Activated naive CD8-positive, alpha-beta T cell (primary cell): ENCODE results near the gene BCO2.
"Not testable (repeated sequence)": the region's sequence is repeated elsewhere in the genome, so short reads cannot be mapped to it uniquely, and the experiment has no call there.

Experiments used
- H3K27ac Mint-ChIP-seq: one replicate; pipeline ENCODE4 v1.8.0; 2021; ENCODE audit warnings: mixed read lengths
- H3K27me3 Mint-ChIP-seq: one replicate; pipeline ENCODE4 v1.8.0; 2021; ENCODE audit warnings: mixed read lengths
- H3K36me3 Mint-ChIP-seq: one replicate; pipeline ENCODE4 v1.8.0; 2021; ENCODE audit warnings: mixed read lengths
- H3K4me1 Mint-ChIP-seq: one replicate; pipeline ENCODE4 v1.8.0; 2021; ENCODE audit warnings: low read depth, mixed read lengths
- H3K4me3 Mint-ChIP-seq: one replicate; pipeline ENCODE4 v1.8.0; 2021; ENCODE audit warnings: mild to moderate bottlenecking, mixed read lengths
- H3K9me3 Mint-ChIP-seq: one replicate; pipeline ENCODE4 v1.8.0; 2021; ENCODE audit warnings: low read depth, mixed read lengths

The BCO2 gene

GRCh38 chr11:112182867-112183266 is 7.6 kb downstream of the BCO2 start:
- no peaks in the 10 kb centered on the region for H3K4me1 Mint-ChIP-seq
- H3K4me3 Mint-ChIP-seq, result no peak overlapping the region
- peaks cover 18% of the 10 kb centered on the region for H3K27me3 Mint-ChIP-seq
- H3K9me3 Mint-ChIP-seq, result no peaks in the 10 kb centered on the region
- H3K27ac Mint-ChIP-seq, result no peak overlapping the region
- peaks cover 11% of the 10 kb centered on the region for H3K36me3 Mint-ChIP-seq

- peaks cover 2% of the 10 kb centered on the region for H3K27me3 Mint-ChIP-seq
- no peak overlapping the region for H3K4me3 Mint-ChIP-seq
- peaks cover 6% of the 10 kb centered on the region for H3K36me3 Mint-ChIP-seq
- H3K4me1 Mint-ChIP-seq, result no peaks in the 10 kb centered on the region
- H3K27ac Mint-ChIP-seq, result no peak overlapping the region
- H3K9me3 Mint-ChIP-seq, result no peaks in the 10 kb centered on the region
Measured at GRCh38 chr11:112185883-112186282, 10.6 kb downstream of the BCO2 start.

GRCh38 chr11:112186304-112186703 is 11.0 kb downstream of the BCO2 start:
- H3K4me1 Mint-ChIP-seq, result no peaks in the 10 kb centered on the region
- no peaks in the 10 kb centered on the region for H3K9me3 Mint-ChIP-seq
- H3K27ac Mint-ChIP-seq, result no peak overlapping the region
- peaks cover 6% of the 10 kb centered on the region for H3K36me3 Mint-ChIP-seq
- H3K4me3 Mint-ChIP-seq, result no peak overlapping the region
- peaks cover 2% of the 10 kb centered on the region for H3K27me3 Mint-ChIP-seq

DNA sequence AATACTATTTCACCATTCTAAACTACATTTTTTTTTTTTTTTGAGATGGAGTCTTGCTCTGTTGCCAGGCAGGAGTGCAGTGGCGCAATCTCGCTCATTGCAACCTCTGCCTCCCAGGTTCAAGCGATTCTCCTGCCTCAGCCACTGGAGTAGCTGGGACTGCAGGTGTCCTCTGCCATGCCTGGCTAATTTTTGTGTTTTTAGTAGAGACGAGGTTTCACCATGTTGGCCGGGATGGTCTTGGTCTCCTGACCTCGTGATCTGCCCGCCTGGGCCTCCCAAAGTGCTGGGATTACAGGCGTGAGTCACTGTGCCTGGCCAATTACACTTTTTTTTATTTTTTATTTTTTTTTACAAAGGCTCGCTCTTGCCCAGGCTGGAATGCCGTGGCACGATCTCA is 19.8 kb downstream of the BCO2 start:
- not testable (repeated sequence) for H3K9me3 Mint-ChIP-seq, H3K27me3 Mint-ChIP-seq, H3K36me3 Mint-ChIP-seq, H3K4me3 Mint-ChIP-seq, H3K4me1 Mint-ChIP-seq, H3K27ac Mint-ChIP-seq

DNA sequence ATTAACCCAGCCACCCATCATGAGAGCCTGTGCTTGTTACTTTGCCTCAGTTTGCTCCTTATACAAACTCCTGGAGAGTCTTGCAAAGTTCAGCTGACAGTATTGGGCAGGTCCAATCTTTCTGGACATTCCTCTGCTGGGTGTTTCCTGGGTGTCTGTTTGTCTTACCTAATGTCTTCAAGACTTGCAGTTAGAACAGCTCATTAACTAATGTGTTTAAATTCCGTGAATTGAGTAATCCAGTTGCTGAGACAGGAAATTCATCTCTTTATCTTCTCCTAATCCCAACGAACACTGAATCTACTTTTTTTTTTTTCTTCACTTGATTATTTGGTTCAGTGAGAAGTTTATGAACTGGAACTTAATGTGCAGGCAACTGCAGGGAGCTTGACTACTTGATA is 20.6 kb downstream of the BCO2 start:
- Mint-ChIP-seq H3K27me3 (no peaks in the 10 kb centered on the region), H3K27ac (no peak overlapping the region), H3K9me3 (no peaks in the 10 kb centered on the region), H3K4me1 (no peaks in the 10 kb centered on the region), H3K4me3 (no peak overlapping the region), H3K36me3 (peaks cover 4% of the 10 kb centered on the region)

GRCh38 chr11:112196519-112197087 is 21.3 kb downstream of the BCO2 start:
- peaks cover 4% of the 10 kb centered on the region for H3K36me3 Mint-ChIP-seq
- no peak overlapping the region for H3K27ac Mint-ChIP-seq
- H3K27me3 Mint-ChIP-seq, result no peaks in the 10 kb centered on the region
- H3K4me3 Mint-ChIP-seq, result no peak overlapping the region
- H3K9me3 Mint-ChIP-seq, result no peaks in the 10 kb centered on the region
- H3K4me1 Mint-ChIP-seq, result no peaks in the 10 kb centered on the region

DNA sequence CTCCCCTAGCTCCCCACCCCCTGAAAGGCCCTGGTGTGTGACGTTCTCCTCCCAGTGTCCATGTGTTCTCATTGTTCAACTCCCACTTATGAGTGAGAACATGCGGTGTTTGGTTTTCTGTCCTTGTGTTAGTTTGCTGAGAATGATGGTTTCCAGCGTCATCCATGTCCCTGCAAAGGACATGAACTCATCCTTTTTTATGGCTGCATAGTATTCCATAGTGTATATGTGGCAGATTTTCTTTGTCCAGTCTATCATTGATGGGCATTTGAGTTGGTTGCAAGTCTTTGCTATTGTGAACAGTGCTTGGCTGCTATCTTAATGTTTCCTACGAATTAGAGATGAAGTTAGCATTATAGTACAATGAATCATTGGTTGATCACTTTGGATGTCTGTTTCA is 23.8 kb downstream of the BCO2 start:
- not testable (repeated sequence) for H3K36me3 Mint-ChIP-seq, H3K9me3 Mint-ChIP-seq, H3K4me3 Mint-ChIP-seq, H3K27me3 Mint-ChIP-seq, H3K4me1 Mint-ChIP-seq, H3K27ac Mint-ChIP-seq

DNA sequence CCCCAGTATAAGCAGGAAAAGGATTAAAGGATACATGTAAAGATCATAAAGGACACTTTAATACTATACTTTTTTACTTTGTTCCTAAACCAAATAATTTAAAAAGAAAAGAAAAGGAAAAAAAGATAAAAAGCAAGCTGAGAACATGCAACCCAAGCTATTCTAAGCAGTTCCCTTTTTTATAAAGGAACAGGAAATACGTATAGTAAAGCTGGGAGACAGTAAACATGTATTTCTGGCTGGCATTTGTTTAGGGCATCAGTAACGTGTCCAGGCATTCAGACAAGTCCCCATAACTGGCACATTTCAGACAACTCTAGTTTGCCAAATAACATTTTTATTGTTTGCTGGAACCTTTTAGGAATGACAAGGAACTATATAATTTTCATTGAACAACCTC is 24.9 kb downstream of the BCO2 start:
- Mint-ChIP-seq H3K27me3 (no peaks in the 10 kb centered on the region), H3K9me3 (no peaks in the 10 kb centered on the region), H3K4me3 (no peak overlapping the region), H3K27ac (no peak overlapping the region), H3K36me3 (peaks cover 7% of the 10 kb centered on the region), H3K4me1 (no peaks in the 10 kb centered on the region)

DNA sequence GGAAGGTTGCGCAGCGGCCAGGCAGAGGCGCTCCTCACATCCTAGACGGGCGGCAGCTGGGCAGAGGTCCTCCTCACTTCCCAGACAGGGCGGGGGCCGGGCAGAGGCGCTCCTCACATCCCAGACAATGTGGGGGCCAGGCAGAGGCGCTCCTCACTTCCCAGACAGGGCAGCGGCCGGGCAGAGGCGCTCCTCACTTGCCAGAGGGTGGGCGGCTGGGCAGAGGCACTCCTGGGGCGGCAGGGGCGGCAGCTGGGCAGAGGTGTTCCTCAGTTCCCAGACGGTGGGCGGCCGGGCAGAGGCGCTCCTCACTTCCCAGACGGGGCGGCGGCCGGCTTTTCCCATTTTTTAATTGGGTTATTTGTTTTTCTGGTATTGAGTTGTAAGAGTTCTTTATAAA is 30.8 kb downstream of the BCO2 start:
- no peaks in the 10 kb centered on the region for H3K9me3 Mint-ChIP-seq
- no peaks in the 10 kb centered on the region for H3K27me3 Mint-ChIP-seq
- peaks cover 8% of the 10 kb centered on the region for H3K36me3 Mint-ChIP-seq
- H3K4me1 Mint-ChIP-seq, result peaks cover 3% of the 10 kb centered on the region
- H3K27ac Mint-ChIP-seq, result no peak overlapping the region
- no peak overlapping the region for H3K4me3 Mint-ChIP-seq

GRCh38 chr11:112210890-112211289 is 35.6 kb downstream of the BCO2 start:
- peaks cover 2% of the 10 kb centered on the region for H3K27me3 Mint-ChIP-seq
- H3K9me3 Mint-ChIP-seq, result no peaks in the 10 kb centered on the region
- peaks cover 20% of the 10 kb centered on the region for H3K4me1 Mint-ChIP-seq
- H3K36me3 Mint-ChIP-seq, result peaks cover 5% of the 10 kb centered on the region
- peak overlapping the region; percentile 35 for H3K4me3 Mint-ChIP-seq
- no peak overlapping the region for H3K27ac Mint-ChIP-seq

DNA sequence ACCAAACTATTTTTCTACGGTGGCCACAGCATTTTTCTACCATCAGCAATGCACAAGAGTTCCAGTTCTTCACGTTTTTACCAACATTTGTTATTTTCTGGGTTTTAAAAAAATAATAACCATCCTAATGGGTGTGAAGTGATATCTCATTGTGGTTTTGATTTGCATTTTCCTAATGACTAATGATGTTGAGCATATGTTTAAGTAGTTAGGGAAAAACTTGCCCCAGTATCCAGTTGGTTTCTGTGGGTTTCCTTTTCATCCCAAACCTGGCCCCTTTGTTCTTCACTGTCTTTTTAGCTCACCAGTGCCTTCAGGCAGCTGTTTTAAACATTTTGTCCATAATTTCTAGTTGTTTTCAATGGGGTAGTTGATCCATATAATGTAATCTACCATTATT is 36.2 kb downstream of the BCO2 start:
- peaks cover 2% of the 10 kb centered on the region for H3K27me3 Mint-ChIP-seq
- H3K27ac Mint-ChIP-seq, result peak overlapping the region; percentile 64
- peak overlapping the region; percentile 47 for H3K4me3 Mint-ChIP-seq
- H3K4me1 Mint-ChIP-seq, result peaks cover 20% of the 10 kb centered on the region
- peaks cover 4% of the 10 kb centered on the region for H3K36me3 Mint-ChIP-seq
- no peaks in the 10 kb centered on the region for H3K9me3 Mint-ChIP-seq

DNA sequence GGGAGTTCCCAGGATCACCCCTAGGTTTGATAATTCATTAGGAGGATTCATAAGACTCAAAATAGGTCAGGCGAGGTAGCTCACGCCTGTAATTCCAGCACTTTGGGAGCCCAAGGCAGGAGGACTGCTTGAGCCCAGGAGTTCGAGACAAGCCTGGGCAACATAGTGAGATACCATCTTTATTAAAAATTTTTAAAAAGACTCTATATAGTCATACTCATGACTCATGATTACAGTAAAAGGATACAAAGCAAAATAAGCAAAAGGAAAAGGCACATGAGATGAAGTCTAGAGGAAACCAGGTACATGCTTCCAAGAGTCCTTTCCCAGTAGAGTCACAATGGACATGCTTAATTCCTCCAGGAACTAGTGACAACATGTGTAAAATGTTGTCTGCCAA is 37.0 kb downstream of the BCO2 start:
- peaks cover 2% of the 10 kb centered on the region for H3K27me3 Mint-ChIP-seq
- peak overlapping the region; percentile 47 for H3K4me3 Mint-ChIP-seq
- peaks cover 20% of the 10 kb centered on the region for H3K4me1 Mint-ChIP-seq
- no peaks in the 10 kb centered on the region for H3K9me3 Mint-ChIP-seq
- H3K36me3 Mint-ChIP-seq, result no peaks in the 10 kb centered on the region
- no peak overlapping the region for H3K27ac Mint-ChIP-seq

DNA sequence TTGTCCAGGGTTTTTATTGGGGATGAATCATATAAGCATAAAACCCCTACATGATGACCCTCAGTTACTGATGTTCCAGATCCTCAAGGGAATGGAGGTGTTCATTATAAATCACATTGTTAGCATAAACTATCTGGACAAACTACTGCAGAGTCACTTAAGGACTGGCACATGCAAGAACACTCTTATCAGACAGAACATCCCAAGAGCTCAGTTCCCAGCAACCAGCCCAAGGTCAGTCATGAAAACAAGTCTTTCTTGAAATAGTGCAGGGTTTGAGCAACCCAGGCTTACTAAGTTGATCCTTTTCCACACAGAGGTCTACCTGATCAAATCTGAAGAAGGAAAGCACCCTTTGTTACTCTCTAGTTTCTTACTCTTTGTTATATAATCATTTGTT is 37.4 kb downstream of the BCO2 start:
- Mint-ChIP-seq H3K9me3 (no peaks in the 10 kb centered on the region), H3K4me1 (peaks cover 20% of the 10 kb centered on the region), H3K4me3 (no peak overlapping the region), H3K27ac (no peak overlapping the region), H3K27me3 (peaks cover 2% of the 10 kb centered on the region), H3K36me3 (no peaks in the 10 kb centered on the region)

DNA sequence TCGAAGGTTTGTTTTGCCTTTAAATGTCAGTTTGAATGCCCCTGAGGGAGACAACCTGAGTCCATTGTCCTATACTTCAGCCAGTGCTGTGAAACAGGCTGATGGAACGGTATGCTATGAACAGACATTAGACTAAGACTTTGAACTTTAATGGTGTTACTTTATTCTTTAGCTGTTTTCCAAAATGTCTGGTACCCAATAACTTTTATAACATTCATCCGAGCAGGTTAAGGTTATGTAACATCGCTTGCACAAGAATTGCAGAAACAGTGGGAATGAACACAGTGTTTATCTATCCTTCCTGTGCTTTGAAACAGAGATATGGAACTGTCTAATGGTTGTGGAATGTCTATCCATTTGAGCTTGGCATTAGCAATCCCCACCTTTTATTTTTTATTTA is 38.4 kb downstream of the BCO2 start:
- no peaks in the 10 kb centered on the region for H3K36me3 Mint-ChIP-seq
- no peak overlapping the region for H3K4me3 Mint-ChIP-seq
- no peak overlapping the region for H3K27ac Mint-ChIP-seq
- no peaks in the 10 kb centered on the region for H3K9me3 Mint-ChIP-seq
- peaks cover 20% of the 10 kb centered on the region for H3K4me1 Mint-ChIP-seq
- peaks cover 2% of the 10 kb centered on the region for H3K27me3 Mint-ChIP-seq

DNA sequence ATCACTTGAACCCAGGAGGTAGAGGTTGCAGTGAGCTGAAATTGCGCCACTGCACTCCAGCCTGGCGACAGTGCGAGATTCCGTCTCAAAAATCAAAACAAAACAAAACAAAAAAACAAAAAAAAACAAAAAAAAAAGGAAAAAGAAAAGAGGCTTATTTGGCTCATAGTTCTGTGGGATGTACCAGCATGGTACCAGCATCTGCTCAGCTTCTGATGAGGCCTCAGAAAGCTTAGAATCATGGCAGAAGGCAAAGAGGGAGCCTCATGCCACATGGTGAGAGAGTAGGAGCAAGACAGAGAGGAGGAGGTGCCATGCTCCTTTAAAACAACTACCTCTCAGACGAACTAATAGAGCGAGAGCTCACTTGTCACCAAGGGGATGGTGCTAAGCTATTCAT is 40.3 kb downstream of the BCO2 start:
- Mint-ChIP-seq H3K9me3 (no peaks in the 10 kb centered on the region), H3K4me3 (no peak overlapping the region), H3K27ac (no peak overlapping the region), H3K36me3 (no peaks in the 10 kb centered on the region), H3K27me3 (peaks cover 2% of the 10 kb centered on the region), H3K4me1 (peaks cover 21% of the 10 kb centered on the region)

DNA sequence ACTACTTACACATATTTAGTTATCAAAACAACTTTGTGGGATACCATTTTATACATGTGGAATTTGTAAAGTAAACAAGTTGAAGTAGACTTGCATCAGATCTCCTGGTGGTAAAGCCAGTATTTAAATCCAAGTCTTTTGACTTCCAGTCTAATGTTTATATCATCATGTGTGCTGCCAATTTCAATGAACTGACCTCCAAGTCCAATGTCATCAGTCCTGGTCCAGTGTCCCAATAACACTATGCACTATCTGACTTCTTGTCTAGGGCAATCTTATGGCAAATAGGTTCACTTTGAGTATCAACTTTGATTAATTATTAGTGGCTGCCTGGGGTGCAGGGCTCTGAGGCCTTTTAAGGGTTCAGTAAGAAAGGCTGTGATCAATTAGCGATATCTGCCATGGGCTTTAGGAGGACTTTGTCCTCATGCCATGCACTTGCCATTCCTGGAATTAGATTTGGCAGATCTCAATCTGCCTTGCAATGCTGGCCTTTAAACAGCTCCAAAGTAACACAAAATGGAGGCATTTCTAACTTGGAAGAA is 41.3 kb downstream of the BCO2 start:
- H3K27ac Mint-ChIP-seq, result no peak overlapping the region
- no peak overlapping the region for H3K4me3 Mint-ChIP-seq
- H3K36me3 Mint-ChIP-seq, result no peaks in the 10 kb centered on the region
- peaks cover 2% of the 10 kb centered on the region for H3K27me3 Mint-ChIP-seq
- H3K9me3 Mint-ChIP-seq, result no peaks in the 10 kb centered on the region
- peaks cover 13% of the 10 kb centered on the region for H3K4me1 Mint-ChIP-seq
